ENCODE measurements around the gene NUBP2.

Gene NUBP2

DNA sequence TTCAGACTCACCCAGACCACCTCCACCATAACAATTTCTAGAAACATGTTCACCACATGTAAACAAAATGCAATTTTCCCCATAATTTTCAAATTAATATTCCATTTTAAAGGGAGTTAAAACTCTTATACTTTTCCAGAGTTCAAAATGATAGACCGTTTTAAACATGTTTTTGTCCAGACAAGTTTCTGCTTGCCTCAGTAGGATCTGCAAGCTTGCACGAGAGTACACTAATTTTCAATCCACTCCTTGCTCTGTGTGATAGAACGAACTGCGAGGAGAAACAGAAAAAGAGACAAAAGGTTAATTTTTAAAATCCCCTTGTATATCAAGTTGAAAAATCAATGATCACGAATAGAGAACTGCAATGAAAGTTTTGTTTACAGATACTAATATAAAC lies 51.3 kb downstream of the NUBP2 start:
- TF ChIP-seq GATA1 (IDR thresholded peaks at IDR 0.05; ENCODE audit: low read depth, low read length), result no peak
- no peak for TF ChIP-seq POLR2A (IDR thresholded peaks at IDR 0.05; ENCODE audit: low read length)
- no peak for DNase-seq
